H1 (cell line): ENCODE data around the gene SEL1L. TPM values are rescaled to one million over a fixed set of nuclear protein-coding genes. Genes with fewer than 3 reads are reported as not detected.

ENCODE experiments used
- CTCF ChIA-PET: fragments of 300-600 bp; sonication (Branson Sonifier 250); formaldehyde crosslinking; loops from one replicate; lab custom pipeline; 2021; ENCODE audit not compliant: partially characterized antibody; lab: Charles Lee
- POLR2A ChIA-PET: fragments of 300-600 bp; sonication (Branson Sonifier 250); formaldehyde crosslinking; loops from one replicate; lab custom pipeline; 2021; ENCODE audit warnings: inconsistent platforms; ENCODE audit not compliant: partially characterized antibody; lab: Charles Lee
- DNase-seq, 2 experiments: peaks; one replicate each; pipeline versions ENCODE4 v3.0.0 to v3.0.0-alpha.2; 2010 to 2022; ENCODE audit warnings: low spot score in 2 of 2, low read depth in 1 of 2, mixed read lengths in 1 of 2
- FAIRE-seq: peaks from 2 replicates; lab custom pipeline; 2011; peaks lifted over from hg19 to GRCh38; lab: Jason Lieb, UNC
- H2AFZ ChIP-seq: 2 replicates; pipeline ENCODE4 v1.8.1; 2012; ENCODE audit warnings: low read length, inconsistent platforms
- H2AK5ac ChIP-seq: 2 replicates; pipeline ENCODE4 v1.6.1; 2013; ENCODE audit warnings: low read depth, low read length
- H2BK120ac ChIP-seq: replicated peaks from 2 replicates; pipeline ENCODE3; 2013; ENCODE audit warnings: low read depth, low read length, inconsistent platforms
- H2BK12ac ChIP-seq: 2 replicates; pipeline ENCODE4 v1.6.1; 2013; ENCODE audit warnings: low read depth, low read length
- H2BK15ac ChIP-seq: 2 replicates; pipeline ENCODE4 v1.6.1; 2013; ENCODE audit warnings: low read length
- H2BK20ac ChIP-seq: 2 replicates; pipeline ENCODE4 v1.6.1; 2013; ENCODE audit warnings: low read length
- H2BK5ac ChIP-seq: 2 replicates; pipeline ENCODE4 v1.6.1; 2013; ENCODE audit warnings: low read depth, low read length
- H3K14ac ChIP-seq: 2 replicates; pipeline ENCODE4 v1.6.1; 2013; ENCODE audit warnings: inconsistent platforms; ENCODE audit not compliant: insufficient read length
- H3K18ac ChIP-seq: 2 replicates; pipeline ENCODE4 v1.6.1; 2013; ENCODE audit warnings: low read length; ENCODE audit errors: extremely low read depth
- H3K23ac ChIP-seq: 2 replicates; pipeline ENCODE4 v1.6.1; 2013; ENCODE audit warnings: inconsistent platforms; ENCODE audit not compliant: insufficient read length
- H3K23me2 ChIP-seq: 2 replicates; pipeline ENCODE4 v1.6.1; 2013; ENCODE audit warnings: low read depth, low read length
- H3K27ac ChIP-seq: 2 replicates; pipeline ENCODE4 v1.6.1; 2011; ENCODE audit warnings: low read depth, low read length, inconsistent platforms
- H3K27me3 ChIP-seq, 4 experiments: replicated peaks in 1 of 4; 1 replicate in 1 of 4; 2 replicates in 3 of 4; pipeline versions ENCODE4 v1.6.1 to v1.8.1; 2011 to 2013; ENCODE audit warnings: low read length in 3 of 4, mild to moderate bottlenecking in 3 of 4, inconsistent platforms in 2 of 4, mixed read lengths in 2 of 4, moderate library complexity in 1 of 4; ENCODE audit not compliant: control insufficient read depth in 3 of 4, insufficient read depth in 3 of 4; ENCODE audit errors: extremely low read depth in 1 of 4
- H3K36me3 ChIP-seq, 4 experiments: 2 replicates each; pipeline versions ENCODE4 v1.6.1 to v1.8.1; 2011 to 2013; ENCODE audit warnings: mild to moderate bottlenecking in 4 of 4, low read length in 3 of 4, moderate library complexity in 2 of 4, control low read depth in 1 of 4, inconsistent platforms in 1 of 4; ENCODE audit not compliant: insufficient read depth in 4 of 4, control insufficient read depth in 2 of 4
- H3K4ac ChIP-seq: replicated peaks from 2 replicates; pipeline ENCODE3; 2013; ENCODE audit warnings: low read length, low read depth, mixed read lengths, inconsistent platforms; ENCODE audit not compliant: insufficient read length
- H3K4me1 ChIP-seq, 4 experiments: replicated peaks in 1 of 4; 1 replicate in 1 of 4; 2 replicates in 3 of 4; pipeline versions ENCODE4 v1.6.1 to v1.8.1; 2011 to 2013; ENCODE audit warnings: low read length in 3 of 4, inconsistent platforms in 2 of 4, mixed read lengths in 1 of 4; ENCODE audit not compliant: insufficient read depth in 4 of 4, control insufficient read depth in 3 of 4
- H3K4me2 ChIP-seq, 2 experiments: 2 replicates each; pipeline versions ENCODE4 v1.6.1 to v1.8.1; 2011 to 2013; ENCODE audit warnings: low read depth in 2 of 2, low read length in 2 of 2, control low read depth in 1 of 2, inconsistent platforms in 1 of 2, mild to moderate bottlenecking in 1 of 2; ENCODE audit not compliant: insufficient read depth in 1 of 2
- H3K4me3 ChIP-seq, 4 experiments: fragments of 200-600, 300-600 bp in 1 of 4; sonication (generic), shearing (Covaris generic), sonication (Bioruptor Twin) in 1 of 4; 2 replicates each; pipeline versions ENCODE4 v1.5.1 to v1.8.1; 2011 to 2016; ENCODE audit warnings: low read length in 4 of 4, low read depth in 3 of 4, control low read depth in 2 of 4, inconsistent platforms in 2 of 4, mild to moderate bottlenecking in 2 of 4, mixed read lengths in 1 of 4, moderate library complexity in 1 of 4; ENCODE audit not compliant: insufficient read depth in 2 of 4; ENCODE audit errors: extremely low read depth in 1 of 4
- H3K56ac ChIP-seq: replicated peaks from 2 replicates; pipeline ENCODE3; 2013; ENCODE audit warnings: low read depth, mild to moderate bottlenecking, mixed read lengths, low read length, inconsistent platforms; ENCODE audit not compliant: insufficient read length
- H3K79me1 ChIP-seq: 2 replicates; pipeline ENCODE4 v1.6.1; 2013; ENCODE audit warnings: low read depth, low read length, control low read depth
- H3K79me2 ChIP-seq, 2 experiments: 2 replicates each; pipeline versions ENCODE4 v1.6.1 to v1.8.1; 2012 to 2013; ENCODE audit warnings: low read length in 2 of 2, mild to moderate bottlenecking in 2 of 2, inconsistent platforms in 1 of 2; ENCODE audit not compliant: insufficient read depth in 2 of 2, control insufficient read depth in 1 of 2
- H3K9ac ChIP-seq, 4 experiments: replicated peaks in 1 of 4; 1 replicate in 1 of 4; 2 replicates in 3 of 4; pipeline versions ENCODE4 v1.6.1 to v1.8.1; 2011 to 2013; ENCODE audit warnings: low read depth in 3 of 4, low read length in 3 of 4, control low read depth in 2 of 4, mild to moderate bottlenecking in 2 of 4, moderate library complexity in 2 of 4, inconsistent platforms in 1 of 4; ENCODE audit errors: extremely low read depth in 1 of 4
- H3K9me3 ChIP-seq, 2 experiments: 2 replicates each; pipeline versions ENCODE4 v1.6.1 to v1.8.1; 2012 to 2013; ENCODE audit warnings: mild to moderate bottlenecking in 2 of 2, moderate library complexity in 2 of 2, control low read depth in 1 of 2, inconsistent platforms in 1 of 2, low read depth in 1 of 2, low read length in 1 of 2, mixed read lengths in 1 of 2; ENCODE audit not compliant: insufficient read depth in 2 of 2
- H4K20me1 ChIP-seq, 2 experiments: replicated peaks in 1 of 2; 2 replicates each; pipeline versions ENCODE3 to v1.8.1; 2011 to 2013; ENCODE audit warnings: inconsistent platforms in 2 of 2, low read length in 2 of 2, mild to moderate bottlenecking in 1 of 2; ENCODE audit not compliant: insufficient read depth in 2 of 2, control insufficient read depth in 1 of 2
- H4K5ac ChIP-seq: 2 replicates; pipeline ENCODE4 v1.6.1; 2013; ENCODE audit warnings: low read length, low read depth, mixed read lengths, inconsistent platforms; ENCODE audit not compliant: insufficient read length
- H4K8ac ChIP-seq: 2 replicates; pipeline ENCODE4 v1.8.0; 2013; ENCODE audit warnings: mild to moderate bottlenecking, moderate library complexity, low read length, inconsistent platforms; ENCODE audit not compliant: insufficient read depth; ENCODE audit errors: extremely low read depth
- H4K91ac ChIP-seq: replicated peaks from 2 replicates; pipeline ENCODE3; 2013; ENCODE audit warnings: low read length, mixed read lengths, inconsistent platforms; ENCODE audit not compliant: insufficient read length
- EZH2 ChIP-seq: fragments of 200-600 bp; sonication (generic); IDR thresholded peaks from 2 replicates; pipeline ENCODE4 v1.7.1; 2012; ENCODE audit warnings: low read depth, mild to moderate bottlenecking, moderate library complexity, low read length, inconsistent platforms; ENCODE audit not compliant: severe bottlenecking
- WGBS, 2 experiments: shearing (Covaris generic) in 1 of 2; methylation state at CpG; one replicate each; pipeline versions ENCODE4 v1.1.6 to v1.1.7; 2013 to 2015; ENCODE audit warnings: low lambda C conversion rate in 2 of 2, mixed read lengths in 2 of 2, inconsistent platforms in 1 of 2, low coverage in 1 of 2, missing lambda C conversion rate in 1 of 2; ENCODE audit not compliant: insufficient replicate concordance in 2 of 2, insufficient coverage in 1 of 2, insufficient read length in 1 of 2; ENCODE audit errors: extremely low coverage in 1 of 2, missing lambda C conversion rate in 1 of 2; 5-methylcytosine and 5-hydroxymethylcytosine counted together
- polyA plus RNA-seq, 7 experiments: library from polyadenylated mRNA; depleted of rRNA in 3 of 7; stranded (reverse) in 5 of 7; unstranded in 2 of 7; fragments of >200 nt in 5 of 7; fragments of 200-250 nt in 2 of 7; gene quantifications; 1 replicate in 5 of 7; 2 replicates in 1 of 7; 4 replicates in 1 of 7; pipeline versions ENCODE4 v1.2.1 to v1.2.3, GENCODE V29; 2011 to 2013; ENCODE audit warnings: missing spikeins in 2 of 7, mixed read lengths in 2 of 7
- total RNA-seq: library from RNA; stranded (reverse); fragmentation: NEBNext Ultra II Directional; extraction: Animal tissue kit (Norgen Biotek cat#: 25700); gene quantifications from 2 replicates; pipeline ENCODE4 v1.2.1, GENCODE V29; 2021

The SEL1L gene
- total and polyA plus RNA-seq, 2 of the 8 experiments (the other 6 are each of a cell fraction or from before 2014, with no cell fraction given) = 4.3 to 34.9 TPM

DNA sequence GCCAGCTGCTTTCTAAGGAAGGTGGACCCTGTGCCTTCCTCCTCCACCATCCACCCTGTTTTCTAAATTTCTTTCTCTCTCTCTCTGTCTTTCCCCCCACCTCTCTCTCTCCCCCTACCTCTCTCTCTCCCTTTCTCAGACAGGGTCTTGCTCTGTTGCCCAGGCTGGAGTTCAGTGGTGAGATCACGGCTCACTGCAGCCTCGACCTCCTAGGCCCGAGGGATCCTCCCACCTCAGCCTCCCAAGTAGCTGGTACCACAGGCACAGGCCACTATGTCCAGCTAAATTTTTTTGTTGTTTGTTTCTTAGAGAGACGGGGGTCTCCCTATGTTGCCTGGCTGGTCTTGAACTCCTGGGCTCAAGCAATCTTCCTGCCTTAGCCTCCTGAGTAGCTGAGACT, 73.7 kb downstream of the SEL1L start:
- H4K91ac ChIP-seq = no peak overlapping the region
- no peaks in the 10 kb centered on the region for H3K27me3 ChIP-seq
- H2BK12ac ChIP-seq = no peak overlapping the region
- no peak overlapping the region for H2BK120ac ChIP-seq
- H3K79me2 ChIP-seq = no peaks in the 10 kb centered on the region
- no peaks in the 10 kb centered on the region for H4K20me1 ChIP-seq
- H3K9ac ChIP-seq = no peak overlapping the region
- peaks cover 0 to 12% of the 10 kb centered on the region in 2 experiments; a peak in 1 of 4 replicates for H3K9me3 ChIP-seq
- no peak overlapping the region for H2BK5ac ChIP-seq
- H3K4me1 ChIP-seq = no peaks in the 10 kb centered on the region
- no peak for TF ChIP-seq EZH2
- no peak overlapping the region for H3K18ac ChIP-seq
- H2BK20ac ChIP-seq = no peak overlapping the region
- no peak overlapping the region for H3K4me3 ChIP-seq
- ChIA-PET POLR2A (interaction anchor here (0.7 to 1.6 kb wide), 2 partner anchors 24 to 241 kb away, joined by 3 to 6 read pairs; no protein-coding TSS in a partner anchor), CTCF (interaction anchor here (0.6 to 12.9 kb wide), 11 partner anchors 10 to 1055 kb away, joined by 3 to 426 read pairs (median 4); no protein-coding TSS in a partner anchor)
- no peak for DNase-seq
- FAIRE-seq = no peak
- no peak overlapping the region for H2BK15ac ChIP-seq
- H4K5ac ChIP-seq = no peak overlapping the region
- H3K4ac ChIP-seq = no peak overlapping the region
- H3K27ac ChIP-seq = no peak overlapping the region
- no peak overlapping the region for H2AFZ ChIP-seq
- no peak overlapping the region for H3K23ac ChIP-seq
- no peaks in the 10 kb centered on the region for H3K79me1 ChIP-seq
- H3K36me3 ChIP-seq = no peaks in the 10 kb centered on the region
- H3K14ac ChIP-seq = no peak overlapping the region
- H3K56ac ChIP-seq = no peak overlapping the region
- no peak overlapping the region for H3K4me2 ChIP-seq
- whole genome bisulfite sequencing, 2 experiments = 94% methylated on average over 4 of the region's 4 CpGs; no CpG with 5 or more reads in 1 of the 2 experiments
- peak overlapping the region; percentile 62; the same call in 1 of the 2 replicates for H4K8ac ChIP-seq
- H2AK5ac ChIP-seq = no peak overlapping the region
- no peaks in the 10 kb centered on the region for H3K23me2 ChIP-seq
